K562 (cell line): ENCODE data around the gene ACBD6. TPM values are rescaled to one million over a fixed set of nuclear protein-coding genes. Genes with fewer than 3 reads are reported as not detected.

ENCODE experiments used
- ATAC-seq: fragments of 200-7000 bp; cut with Tn5 transposase; 3 replicates; pipeline ENCODE4 v1.9.1; 2020; ENCODE audit warnings: moderate library complexity
- BruUV-seq: library from RNA; stranded (reverse); fragments of 400-500 nt; replicated peaks from 2 replicates; lab custom pipeline; 2021; lab: Mats Ljungman, UMichigan
- CTCF ChIA-PET: fragments of 300-600 bp; formaldehyde crosslinking; extraction: SDS; loops from one replicate; lab custom pipeline; 2021; ENCODE audit warnings: low intra/inter-chr PET ratio; lab: Yijun Ruan, JAX
- POLR2A ChIA-PET: fragments of 300-600, 350-650 bp; sonication (Branson Sonifier 250); formaldehyde crosslinking; extraction: SDS; loops from one replicate; lab custom pipeline; 2021; ENCODE audit warnings: antibody characterized with exemption, inconsistent platforms; lab: Yijun Ruan, JAX
- DNase-seq, 4 experiments: peaks; one replicate each; pipeline versions ENCODE4 v3.0.0 to v3.0.0-alpha.2; 2011 to 2018; ENCODE audit warnings: low spot score in 3 of 4, mixed read lengths in 3 of 4; ENCODE audit errors: extremely low read depth in 1 of 4
- FAIRE-seq: peaks from 2 replicates; lab custom pipeline; 2011; peaks lifted over from hg19 to GRCh38; lab: Jason Lieb, UNC
- H2AFZ ChIP-seq: 2 replicates; pipeline ENCODE4 v1.6.0; 2011; ENCODE audit warnings: low read depth, low read length, control low read depth, inconsistent platforms
- H3K27ac ChIP-seq: fragments of 200-600 bp; 3 replicates; pipeline ENCODE4 v1.8.0; 2011; ENCODE audit warnings: low read depth, mild to moderate bottlenecking, control low read depth, inconsistent platforms, low read length, moderate library complexity, mixed read lengths; ENCODE audit errors: extremely low read depth
- H3K27me3 ChIP-seq, 2 experiments: fragments of 300-600 bp in 1 of 2; 2 replicates in 1 of 2; 3 replicates in 1 of 2; pipeline versions ENCODE4 v1.6.0 to v1.8.0; 2011; ENCODE audit warnings: inconsistent platforms in 2 of 2, low read length in 2 of 2, mild to moderate bottlenecking in 1 of 2, mixed read lengths in 1 of 2, moderate library complexity in 1 of 2; ENCODE audit not compliant: control insufficient read depth in 2 of 2, insufficient read depth in 2 of 2
- H3K36me3 ChIP-seq: fragments of 300-600 bp; 3 replicates; pipeline ENCODE4 v1.8.0; 2011; ENCODE audit warnings: mild to moderate bottlenecking, low read length, inconsistent platforms; ENCODE audit not compliant: control insufficient read depth, insufficient read depth
- H3K4me1 ChIP-seq, 2 experiments: fragments of 200-600 bp in 1 of 2; replicated peaks in 1 of 2; 2 replicates in 1 of 2; 3 replicates in 1 of 2; pipeline versions ENCODE4 v1.5.1 to v1.8.0; 2011; ENCODE audit warnings: inconsistent platforms in 2 of 2, low read length in 2 of 2, mild to moderate bottlenecking in 1 of 2, mixed read lengths in 1 of 2, moderate library complexity in 1 of 2; ENCODE audit not compliant: control insufficient read depth in 2 of 2, insufficient read depth in 2 of 2
- H3K4me2 ChIP-seq: 2 replicates; pipeline ENCODE4 v1.6.1; 2011; ENCODE audit warnings: low read length, control low read depth, inconsistent platforms, mixed read lengths; ENCODE audit not compliant: insufficient read depth
- H3K4me3 ChIP-seq: fragments of 200-600 bp; sonication (generic), shearing (Covaris generic); 2 replicates; pipeline ENCODE4 v1.5.1; 2016; ENCODE audit warnings: control low read depth, inconsistent platforms
- H3K79me2 ChIP-seq: fragments of 200-600 bp; 3 replicates; pipeline ENCODE4 v1.8.0; 2011; ENCODE audit warnings: low read length, inconsistent platforms; ENCODE audit not compliant: control insufficient read depth, insufficient read depth
- H3K9ac ChIP-seq, 2 experiments: 2 replicates each; pipeline versions ENCODE4 v1.6.0 to v1.6.1; 2011; ENCODE audit warnings: low read depth in 2 of 2, low read length in 2 of 2, control low read depth in 1 of 2, inconsistent platforms in 1 of 2, mild to moderate bottlenecking in 1 of 2, mixed read lengths in 1 of 2; ENCODE audit not compliant: insufficient read depth in 1 of 2
- H3K9me1 ChIP-seq: one replicate; pipeline ENCODE4 v1.6.0; 2011; ENCODE audit warnings: inconsistent platforms, mild to moderate bottlenecking, low read length, moderate library complexity; ENCODE audit not compliant: control insufficient read depth, insufficient read depth
- H3K9me3 ChIP-seq: replicated peaks from 2 replicates; pipeline ENCODE4 v1.5.1; 2011; ENCODE audit warnings: low read depth, low read length, inconsistent platforms; ENCODE audit not compliant: control insufficient read depth, insufficient read depth
- H4K20me1 ChIP-seq: replicated peaks from 2 replicates; pipeline ENCODE4 v1.6.1; 2011; ENCODE audit warnings: low read length, inconsistent platforms, mixed read lengths; ENCODE audit not compliant: control insufficient read depth, insufficient read depth
- CBX2 ChIP-seq: fragments of 200-600 bp; sonication (generic); IDR thresholded peaks from one replicate; pipeline ENCODE4 v1.6.1; 2012; ENCODE audit warnings: mild to moderate bottlenecking, low read length, inconsistent platforms; ENCODE audit not compliant: insufficient read depth, poor library complexity, severe bottlenecking
- ETS1 ChIP-seq: conservative IDR thresholded peaks from 2 replicates; pipeline ENCODE4 v1.6.1; 2011; ENCODE audit warnings: low read depth, mild to moderate bottlenecking, low read length; ENCODE audit not compliant: control insufficient read depth
- FUS ChIP-seq: fragments of 200-400 bp; formaldehyde crosslinking; optimal IDR thresholded peaks from 2 replicates; pipeline ENCODE3; 2017; ENCODE audit warnings: low read depth, low read length
- HMGXB4 ChIP-seq: sonication (generic); formaldehyde crosslinking; IDR thresholded peaks from 2 replicates; pipeline ENCODE4 v1.8.1; 2023; ENCODE audit warnings: mild to moderate bottlenecking, missing genetic modification reagents
- JUND ChIP-seq, 2 experiments: IDR thresholded peaks; 2 replicates in 1 of 2; 3 replicates in 1 of 2; pipeline ENCODE4 v1.6.1; 2011; ENCODE audit warnings: borderline replicate concordance in 2 of 2, low read depth in 2 of 2, low read length in 2 of 2, improper control_type of control experiment in 1 of 2, missing biosample characterization in 1 of 2, missing genetic modification characterization in 1 of 2, missing genetic modification reagents in 1 of 2
- MXD1 ChIP-seq: fragments of 250-450 bp; sonication (Bioruptor Pico); IDR thresholded peaks from 2 replicates; pipeline ENCODE4 v1.8.0; 2021; ENCODE audit warnings: borderline replicate concordance, mild to moderate bottlenecking, moderate library complexity; ENCODE audit not compliant: poor library complexity, severe bottlenecking
- SP2 ChIP-seq: IDR thresholded peaks from 2 replicates; pipeline ENCODE4 v1.6.1; 2011; ENCODE audit warnings: mild to moderate bottlenecking, low read depth, low read length, moderate library complexity; ENCODE audit not compliant: poor library complexity, severe bottlenecking; ENCODE audit errors: extremely low read depth
- SRSF3 ChIP-seq: fragments of 200-400 bp; formaldehyde crosslinking; IDR thresholded peaks from 2 replicates; pipeline ENCODE4 v1.6.1; 2016; ENCODE audit warnings: mild to moderate bottlenecking, low read length, moderate library complexity; ENCODE audit not compliant: insufficient read depth
- STAG1 ChIP-seq: sonication (generic); formaldehyde crosslinking; IDR thresholded peaks from 2 replicates; pipeline ENCODE4 v1.5.0; 2020; ENCODE audit warnings: missing genetic modification reagents, borderline replicate concordance
- USF1 ChIP-seq: sonication (generic); formaldehyde crosslinking; IDR thresholded peaks from 2 replicates; pipeline ENCODE4 v1.9.0; 2022; ENCODE audit warnings: mild to moderate bottlenecking, missing genetic modification reagents
- ZFP91 ChIP-seq: sonication (generic); formaldehyde crosslinking; IDR thresholded peaks from 2 replicates; pipeline ENCODE4 v1.8.0; 2022; ENCODE audit warnings: mild to moderate bottlenecking, missing genetic modification reagents
- WGBS: fragments of 100-300 bp; shearing (Covaris generic); methylation state at CpG from one replicate; pipeline ENCODE4 v1.1.6; 2016; ENCODE audit warnings: low coverage, mixed read lengths; ENCODE audit not compliant: insufficient coverage; ENCODE audit errors: missing lambda C conversion rate; 5-methylcytosine and 5-hydroxymethylcytosine counted together
- in situ Hi-C: fragments of 300-500 bp; cut with MboI; formaldehyde crosslinking; loops from 4 replicates; pipeline ENCODE4 v1.15.0; 2018; ENCODE audit warnings: inconsistent platforms, mixed read lengths
- intact Hi-C: fragments of 100-400 bp; cut with micrococcal nuclease; formaldehyde crosslinking; loops from 2 replicates; pipeline ENCODE4 v1.14.2; 2022
- polyA plus RNA-seq, 8 experiments: library from polyadenylated mRNA; depleted of rRNA in 4 of 8; stranded (reverse) in 5 of 8; unstranded in 3 of 8; fragments of >200 nt; fragmentation: Nextera tagmentation in 2 of 8; fragmentation: Illumina TruSeq in 1 of 8; extraction: Ambion mirVana in 2 of 8; extraction: Trizol in 1 of 8; gene quantifications; 2 replicates each; pipeline versions ENCODE4 v1.2.1 to v1.2.3, GENCODE V29; 2011 to 2014; ENCODE audit warnings: inconsistent platforms in 1 of 8, missing spikeins in 1 of 8
- total RNA-seq, 7 experiments: library from RNA; depleted of rRNA in 6 of 7; stranded (reverse); fragments of >200 nt in 6 of 7; fragmentation: Illumina TruSeq in 2 of 7; extraction: Trizol in 2 of 7; gene quantifications; 2 replicates each; pipeline versions ENCODE4 v1.2.1 to v1.2.3, GENCODE V29; 2011 to 2021; ENCODE audit warnings: low replicate concordance in 1 of 7

The ACBD6 gene
- total and polyA plus RNA-seq, 9 of the 15 experiments (the other 6 are each of a cell fraction or from before 2014, with no cell fraction given), result 16.9 to 107 (median 77.7) TPM

- no peak for TF ChIP-seq FUS
- TF ChIP-seq USF1 (CRISPR knock-in tag), result no peak
- no peak for TF ChIP-seq ETS1
- no peak for TF ChIP-seq CBX2
- no peak for TF ChIP-seq SP2
- TF ChIP-seq SRSF3, result no peak
- TF ChIP-seq, all 486 proteins: peak for 0
These were observed 220.9 kb downstream of the ACBD6 start (continued) for GRCh38 chr1:180281490-180281889.

GRCh38 chr1:180280617-180281016, 221.8 kb downstream of the ACBD6 start:
- ChIA-PET CTCF (no interaction called here), POLR2A (no interaction called here)
- Histone ChIP-seq H3K9me1 (no peaks in the 10 kb centered on the region), H3K27me3 (no peaks in the 10 kb centered on the region), H3K79me2 (no peaks in the 10 kb centered on the region), H2AFZ (no peak overlapping the region), H4K20me1 (no peaks in the 10 kb centered on the region), H3K4me1 (no peaks in the 10 kb centered on the region), H3K36me3 (peaks cover 20% of the 10 kb centered on the region; the same call in 1 of the 3 replicates), H3K9me3 (no peaks in the 10 kb centered on the region), H3K27ac (no peak overlapping the region), H3K9ac (no peak overlapping the region), H3K4me3 (no peak overlapping the region), H3K4me2 (no peak overlapping the region)
- DNase-seq (no peak), ATAC-seq (no peak), FAIRE-seq (no peak)
- 95% methylated on average over 2 of the region's 2 CpGs for WGBS
- in situ Hi-C loops (no loop called here), intact Hi-C loops (no loop called here)
- BruUV-seq, result no TSS peak
- no peak for TF ChIP-seq MXD1 (CRISPR knock-in tag)
- TF ChIP-seq STAG1 (CRISPR knock-in tag), result no peak
- no peak for TF ChIP-seq JUND (IDR thresholded peaks at IDR 0.05; ENCODE audit: borderline replicate concordance, low read depth, low read length)
- no peak for TF ChIP-seq JUND (tag; IDR thresholded peaks at IDR 0.05; ENCODE audit: borderline replicate concordance, low read depth, low read length)
- TF ChIP-seq ZFP91 (CRISPR knock-in tag), result no peak
- TF ChIP-seq HMGXB4, result no peak
